HG03442 (cell line): Measurements from ENCODE around the gene TMEM53.

ENCODE experiments used
- ATAC-seq: cut with Tn5 transposase; IDR thresholded peaks from one replicate; pipeline ENCODE4 v1.9.1; 2021; ENCODE audit warnings: mild to moderate bottlenecking, moderate library complexity; ENCODE audit not compliant: unreplicated experiment

Gene TMEM53

GRCh38 chr1:44631647-44632539 lies 42.4 kb downstream of the TMEM53 start:
- peak; percentile 55 for ATAC-seq

GRCh38 chr1:44631333-44631646 lies 43.0 kb downstream of the TMEM53 start:
- ATAC-seq: no peak

DNA sequence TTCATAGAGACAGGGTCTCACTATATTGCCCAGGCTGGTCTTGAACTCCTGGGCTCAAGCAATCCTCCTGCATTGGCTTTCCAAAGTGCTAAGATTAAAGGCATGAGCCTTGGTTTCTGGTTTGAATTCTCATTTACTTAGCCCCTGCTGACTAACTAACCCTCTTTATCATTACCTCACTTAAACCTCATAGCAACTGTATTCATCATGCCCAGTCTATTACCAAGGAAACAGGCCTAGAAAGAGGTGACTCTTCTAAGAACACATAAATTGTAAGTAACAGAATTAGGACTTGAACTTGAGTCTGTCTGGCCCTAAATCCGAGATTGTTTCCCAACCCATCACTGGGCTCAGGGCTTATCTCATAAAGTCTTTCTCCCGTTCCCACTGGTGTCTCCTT lies 44.2 kb downstream of the TMEM53 start:
- no peak for ATAC-seq

DNA sequence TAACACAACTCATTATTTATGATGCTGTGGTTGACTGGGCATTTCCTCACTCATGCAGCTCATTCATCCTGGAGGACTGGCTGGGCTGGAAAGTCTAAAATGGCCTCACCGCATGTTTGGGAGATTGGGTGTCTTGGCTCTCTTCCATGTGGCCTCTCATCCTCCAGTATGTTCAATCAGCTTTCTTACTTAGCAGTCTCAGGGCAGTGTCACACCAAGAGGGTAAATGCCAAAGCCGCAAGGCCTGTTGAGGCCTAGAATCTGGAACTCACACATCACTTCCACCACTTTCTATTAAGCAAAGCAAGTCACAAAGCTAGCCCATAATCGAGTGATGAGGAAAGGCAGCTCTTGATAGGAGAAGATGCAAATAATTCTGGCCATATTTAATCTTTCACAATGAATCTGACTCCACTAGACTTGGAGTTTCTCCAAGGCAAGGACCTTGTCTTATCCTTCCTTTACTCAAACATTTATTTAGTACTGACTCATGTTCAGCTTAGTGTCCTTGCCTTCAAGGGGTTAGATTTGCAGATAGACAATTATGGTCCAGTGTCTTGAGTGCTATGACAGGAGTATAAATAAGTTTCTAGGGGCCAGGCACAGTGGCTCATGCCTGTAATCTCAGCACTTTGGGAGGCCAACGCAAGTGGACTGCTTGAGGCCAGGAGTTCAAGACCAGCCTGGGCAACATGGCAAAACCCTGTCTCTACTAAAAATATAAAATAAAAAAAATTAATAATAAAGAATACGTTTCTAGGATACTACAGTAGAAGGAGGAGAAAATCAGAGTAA lies 45.1 kb downstream of the TMEM53 start:
- ATAC-seq: no peak

DNA sequence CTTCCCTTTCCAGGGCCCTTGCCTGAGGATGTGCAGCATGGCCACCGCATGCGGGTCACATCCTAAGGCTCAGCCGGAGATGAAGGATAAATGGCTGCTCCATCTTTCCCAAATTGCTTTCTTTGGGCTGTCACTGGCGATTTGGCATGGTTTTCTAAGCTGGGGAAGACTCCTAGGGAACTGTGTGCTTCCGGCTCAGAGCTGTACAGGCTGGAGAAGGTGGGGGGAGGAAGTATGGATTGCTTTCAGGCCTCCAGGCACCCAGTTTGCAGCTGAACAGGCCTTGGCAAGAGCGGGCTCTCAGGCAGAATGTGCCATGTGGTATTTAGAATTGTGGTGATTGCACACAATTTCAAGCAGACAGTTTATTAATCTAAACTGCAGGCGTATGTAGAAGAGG lies 48.9 kb downstream of the TMEM53 start:
- no peak for ATAC-seq

GRCh38 chr1:44624268-44624901 lies 49.9 kb downstream of the TMEM53 start:
- no peak for ATAC-seq

GRCh38 chr1:44621841-44622286 lies 52.4 kb downstream of the TMEM53 start:
- ATAC-seq: no peak

DNA sequence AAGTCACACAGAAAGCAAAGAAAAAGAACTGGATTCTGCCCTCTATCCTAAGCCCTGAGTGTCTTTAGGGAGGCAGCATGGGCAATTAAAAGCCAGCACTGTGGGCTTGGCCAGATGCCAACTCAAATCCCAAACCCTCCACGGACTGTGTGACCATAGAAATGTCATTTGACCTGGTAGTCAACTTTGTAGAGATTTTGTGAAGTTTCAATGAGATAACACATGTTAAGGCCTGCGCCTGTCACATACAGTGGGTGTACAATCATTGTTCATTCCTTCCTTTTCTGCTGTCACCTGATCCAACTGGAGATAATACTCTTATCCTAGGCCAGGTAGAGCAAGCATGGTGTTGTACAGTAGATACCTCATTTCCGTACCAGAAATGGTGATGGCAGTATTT lies 54.2 kb downstream of the TMEM53 start:
- no peak for ATAC-seq

- ATAC-seq: no peak
These were observed 54.9 kb downstream of the TMEM53 start for GRCh38 chr1:44619261-44619900.

DNA sequence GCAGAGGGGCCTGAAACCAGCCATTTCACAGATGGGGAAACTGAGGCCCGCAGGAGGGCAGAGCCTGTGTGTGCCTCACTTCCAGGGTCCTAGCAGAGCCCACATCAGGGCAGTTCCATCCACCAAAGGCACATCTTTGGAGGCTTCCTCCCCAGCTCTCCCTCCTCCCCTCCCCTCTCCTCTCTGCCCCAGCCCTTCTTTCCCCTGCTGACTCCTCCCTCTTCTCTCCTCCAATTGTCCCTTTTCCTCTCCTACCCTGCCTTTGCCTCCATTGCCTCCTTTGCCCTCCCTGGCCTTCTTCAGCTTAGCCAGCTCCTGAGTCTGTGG lies 56.6 kb downstream of the TMEM53 start:
- no peak for ATAC-seq

GRCh38 chr1:44616991-44617702 lies 57.1 kb downstream of the TMEM53 start:
- no peak for ATAC-seq

GRCh38 chr1:44616284-44616990 lies 57.8 kb downstream of the TMEM53 start:
- no peak for ATAC-seq

GRCh38 chr1:44613941-44614340 lies 60.3 kb downstream of the TMEM53 start:
- no peak for ATAC-seq

GRCh38 chr1:44611866-44612265 lies 62.4 kb downstream of the TMEM53 start:
- no peak for ATAC-seq

GRCh38 chr1:44611419-44611818 lies 62.9 kb downstream of the TMEM53 start:
- ATAC-seq: no peak

GRCh38 chr1:44610527-44611148 lies 63.6 kb downstream of the TMEM53 start:
- ATAC-seq: no peak

- no peak for ATAC-seq
These were observed 64.3 kb downstream of the TMEM53 start for GRCh38 chr1:44609768-44610526.

- ATAC-seq: no peak
These were observed 64.9 kb downstream of the TMEM53 start for GRCh38 chr1:44609412-44609767.

DNA sequence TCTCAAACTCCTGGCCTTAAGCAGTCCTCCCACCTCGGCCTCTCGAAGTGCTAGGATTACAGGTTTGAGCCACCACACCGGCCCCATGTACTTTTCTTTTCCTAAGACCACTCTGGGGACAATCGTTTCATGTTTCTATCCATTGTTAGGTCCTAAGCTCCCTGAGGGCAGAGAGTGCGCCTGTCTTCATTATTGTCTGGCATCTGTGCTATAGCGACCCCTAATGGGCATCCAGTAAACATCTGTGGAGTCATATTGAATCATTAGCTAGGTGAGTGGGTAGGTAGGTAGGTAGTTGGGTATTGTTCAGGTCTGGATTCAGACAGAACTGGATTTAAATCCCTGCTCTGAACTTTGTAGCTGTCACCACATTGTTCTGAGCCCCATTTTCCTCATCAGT lies 66.1 kb downstream of the TMEM53 start:
- no peak for ATAC-seq
